ENCODE data around the gene SLC7A1. TPM values are rescaled to one million over a fixed set of nuclear protein-coding genes. Genes with fewer than 3 reads are reported as not detected.
A peak's percentile ranks its signal among the peaks of the same experiment; 100 is the strongest.

SLC7A1 gene
- total RNA-seq, 1 experiment from 2014 or later: 15.9 TPM

DNA sequence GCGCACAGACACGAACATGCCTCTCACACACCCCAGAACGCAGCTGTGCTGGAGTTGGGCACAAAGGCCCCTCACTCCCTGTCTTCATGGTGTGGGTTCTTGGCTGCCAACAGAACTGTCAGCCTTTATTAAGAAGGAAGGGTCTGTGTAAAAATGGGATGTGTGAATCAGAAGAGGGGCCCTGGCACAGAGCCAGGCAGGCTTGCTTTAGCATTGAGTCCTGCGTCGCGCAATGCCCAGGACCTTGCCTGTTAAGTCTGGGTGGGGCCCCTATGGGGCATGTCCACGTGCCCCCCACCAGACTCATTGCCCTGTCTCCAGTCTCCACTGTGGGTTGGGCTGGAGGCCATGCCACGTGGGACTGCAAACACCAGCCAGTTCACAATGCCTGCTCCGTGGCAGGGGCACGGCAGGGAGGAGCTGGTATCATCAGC, 84.8 kb downstream of the SLC7A1 start:
- DNase-seq (ENCODE audit: low read depth): no peak

DNA sequence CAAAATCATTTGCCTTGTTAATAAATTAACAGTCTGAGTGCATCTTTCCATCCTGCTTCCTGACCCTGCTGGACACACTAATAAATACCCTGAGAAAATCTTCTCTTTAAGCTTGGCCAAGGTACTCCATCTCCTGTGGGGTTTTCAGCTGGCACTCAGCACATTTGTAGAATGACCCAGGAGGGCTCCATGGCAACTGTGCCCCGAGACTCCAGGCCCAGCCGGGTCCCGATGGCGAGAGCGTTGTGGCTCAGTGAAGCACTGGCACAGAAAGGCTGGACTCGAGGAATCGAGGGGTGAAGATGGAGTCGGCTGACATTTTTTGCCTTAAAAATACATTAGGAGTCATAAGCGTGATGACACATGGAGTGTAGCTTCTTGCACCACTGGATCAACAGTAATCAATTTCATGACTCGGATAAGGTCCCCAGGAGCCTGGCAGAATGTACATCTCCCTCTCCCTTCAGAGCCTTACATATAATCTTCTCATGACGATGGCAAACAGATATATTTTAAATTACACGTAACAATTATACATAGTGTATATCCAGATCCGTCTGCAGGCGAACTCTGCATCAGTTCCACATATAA, 85.4 kb downstream of the SLC7A1 start:
- DNase-seq (ENCODE audit: low read depth): peak; percentile 22

DNA sequence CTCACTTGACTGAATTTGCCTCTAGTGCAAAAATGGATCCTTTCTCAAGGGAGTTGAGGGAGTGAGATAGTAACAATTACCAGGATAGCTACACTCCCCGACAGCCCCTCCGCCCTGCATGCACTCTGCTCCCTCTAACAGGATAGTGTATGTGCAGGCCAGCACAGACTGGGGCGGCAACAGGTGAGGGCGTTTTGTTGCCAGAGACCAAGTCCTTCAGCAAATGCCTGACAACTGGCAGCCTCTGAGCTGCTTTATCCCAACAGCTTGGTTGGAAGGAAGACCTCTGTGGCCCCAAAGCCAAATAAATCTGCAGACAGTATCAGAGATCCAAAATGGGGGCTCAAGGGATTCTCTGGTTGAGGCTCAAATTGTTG, 86.6 kb downstream of the SLC7A1 start:
- no peak for DNase-seq (ENCODE audit: low read depth)

DNA sequence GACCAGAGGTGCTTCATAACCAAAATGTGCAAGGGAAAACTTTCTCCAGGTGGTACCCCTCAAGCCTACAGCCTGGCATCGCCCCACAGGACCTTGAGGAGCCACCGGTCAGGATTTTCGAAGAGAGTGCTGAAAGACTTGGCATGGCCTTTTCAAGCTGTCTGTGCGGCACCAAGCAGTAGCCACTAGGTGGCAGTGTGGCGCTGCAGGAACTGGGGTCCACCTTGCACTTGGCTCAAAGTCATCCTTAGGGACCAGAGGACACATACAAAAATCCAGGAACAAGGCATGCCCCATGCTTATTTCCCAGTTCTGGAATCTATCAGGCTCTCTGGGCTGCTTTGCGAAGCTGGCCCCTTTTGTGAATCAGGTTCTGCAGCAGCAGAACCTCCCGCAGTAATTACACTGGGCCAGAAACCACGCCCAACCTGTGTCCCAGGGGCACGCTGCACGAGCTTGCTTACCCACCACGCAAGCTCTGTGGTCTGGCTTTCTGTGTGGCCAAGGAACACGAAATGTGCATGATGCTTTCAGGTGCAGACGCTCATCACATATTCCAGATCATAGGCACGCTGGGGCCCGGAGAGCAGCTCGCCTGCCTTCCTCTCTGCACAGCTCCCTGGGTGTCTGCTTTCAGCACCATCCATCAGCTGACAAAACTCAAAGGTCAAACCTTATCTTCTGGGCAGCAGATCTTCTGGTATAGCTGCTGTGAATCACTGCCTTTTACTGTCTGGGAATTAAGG, 87.2 kb downstream of the SLC7A1 start:
- peak; percentile 69 for DNase-seq (ENCODE audit: low read depth)

DNA sequence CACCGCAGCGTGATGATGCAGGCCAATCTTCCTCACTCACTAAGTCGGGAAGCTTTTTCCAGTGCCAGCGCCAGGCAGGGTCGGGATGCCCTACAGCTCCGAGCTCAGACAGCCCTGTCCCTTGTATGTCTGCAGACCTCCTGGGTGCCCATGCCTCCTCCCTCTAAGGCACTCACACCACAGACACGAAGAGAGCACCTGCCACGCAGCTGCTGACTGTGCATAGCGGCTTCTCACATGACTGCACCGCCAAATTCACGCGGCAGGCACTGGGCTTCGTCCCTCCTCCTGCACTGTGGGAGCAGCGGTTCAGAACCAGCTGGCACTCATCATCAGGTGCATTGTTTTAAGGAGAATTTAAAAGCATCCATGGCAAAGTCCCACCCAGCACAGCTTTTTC, 88.1 kb downstream of the SLC7A1 start:
- no peak for DNase-seq (ENCODE audit: low read depth)

DNA sequence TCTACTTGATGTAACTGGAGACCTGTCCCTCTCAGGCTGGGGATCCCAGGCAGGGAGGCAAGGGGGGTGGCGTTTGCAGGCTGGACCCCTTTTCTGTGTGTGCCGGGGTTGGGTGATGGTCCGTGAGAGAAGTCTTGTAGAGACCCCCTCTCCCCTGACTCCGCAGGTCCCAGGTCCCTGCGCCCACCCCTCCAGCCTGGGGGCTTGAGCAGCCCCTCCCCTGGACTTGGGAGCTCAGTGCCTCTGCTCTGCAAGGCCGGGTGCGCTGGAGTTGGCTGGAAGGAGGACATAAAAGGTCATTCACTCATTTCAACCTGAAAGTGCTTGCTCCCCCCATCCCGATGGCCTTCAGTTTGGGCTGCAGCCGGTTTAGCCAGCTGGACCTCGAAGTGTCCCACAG, 89.5 kb downstream of the SLC7A1 start:
- DNase-seq (ENCODE audit: low read depth): no peak

DNA sequence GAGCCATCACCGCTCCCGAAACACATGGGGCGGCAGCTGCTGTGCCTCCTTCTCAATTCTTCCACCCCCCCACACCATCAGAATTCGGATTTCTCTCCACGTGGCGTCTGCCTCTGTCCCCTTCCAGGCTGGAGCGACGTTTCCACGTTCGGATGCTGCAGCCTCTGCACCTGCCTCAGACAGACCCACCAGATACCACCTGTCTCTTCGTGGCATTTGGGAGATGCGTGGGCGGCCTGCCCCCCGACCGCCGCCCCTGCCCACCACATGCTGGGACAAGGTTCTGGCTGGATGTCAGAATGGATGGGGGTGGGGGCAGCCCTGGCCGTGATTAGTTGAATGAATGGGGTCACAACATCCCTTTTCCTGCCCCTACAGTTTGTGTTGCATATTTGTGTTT, 90.0 kb downstream of the SLC7A1 start:
- no peak for DNase-seq (ENCODE audit: low read depth)

DNA sequence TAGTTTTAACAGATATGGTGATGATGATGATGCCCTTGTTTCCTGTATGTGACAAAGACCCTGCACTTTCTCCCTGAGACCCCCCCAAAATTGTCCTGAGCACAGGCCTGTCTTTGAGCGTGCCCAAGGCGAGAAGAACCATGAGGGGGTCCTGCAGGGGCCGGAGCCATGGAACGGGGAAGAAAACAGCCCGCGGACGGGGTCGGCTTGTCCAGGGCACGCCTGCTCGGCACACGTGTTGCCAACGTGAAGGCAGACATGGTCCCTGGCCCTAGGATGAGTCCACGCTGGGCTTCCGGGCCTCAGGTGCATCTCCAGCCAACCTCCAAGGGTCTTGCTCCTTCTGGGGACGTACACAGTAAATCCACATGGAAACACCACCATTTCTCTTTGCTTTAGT, 90.8 kb downstream of the SLC7A1 start:
- DNase-seq (ENCODE audit: low read depth): no peak

DNA sequence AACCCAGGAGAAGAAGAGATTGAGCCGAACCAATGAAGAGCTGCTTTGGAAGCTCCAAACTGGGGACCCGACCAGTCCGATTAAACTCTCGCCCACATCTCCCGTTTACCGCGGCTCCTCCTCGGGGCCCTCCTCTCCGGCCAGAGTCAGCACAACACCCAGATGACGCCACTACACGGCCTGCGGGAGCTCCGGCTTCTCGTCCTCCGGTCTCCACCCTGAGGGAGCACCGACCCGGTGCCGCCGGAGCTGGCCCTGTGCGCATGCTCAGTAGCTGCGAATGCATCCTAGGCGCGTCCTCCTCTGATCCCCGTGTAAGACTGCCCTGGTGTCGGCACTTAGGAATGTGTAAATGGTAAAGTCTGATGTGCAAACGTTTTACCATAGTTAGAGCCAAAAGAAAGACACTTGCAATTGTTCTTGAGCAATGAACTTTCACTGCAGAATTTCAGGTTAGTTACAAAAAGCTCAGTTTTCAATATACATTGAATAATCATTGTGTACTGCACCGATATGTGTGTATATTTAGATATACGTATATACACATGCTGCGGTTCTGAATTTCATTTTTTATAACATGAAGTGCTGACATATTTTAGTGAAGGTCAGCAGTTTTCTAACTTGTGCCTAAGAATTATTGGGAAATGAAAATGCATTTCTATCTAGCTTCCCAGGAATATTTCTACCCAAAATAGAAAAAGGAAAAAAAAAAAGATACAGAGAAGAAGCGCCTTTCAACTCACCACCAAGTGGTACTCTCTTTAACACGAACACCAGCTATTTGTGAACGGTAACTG, 92.2 kb downstream of the SLC7A1 start:
- DNase-seq (ENCODE audit: low read depth): no peak

DNA sequence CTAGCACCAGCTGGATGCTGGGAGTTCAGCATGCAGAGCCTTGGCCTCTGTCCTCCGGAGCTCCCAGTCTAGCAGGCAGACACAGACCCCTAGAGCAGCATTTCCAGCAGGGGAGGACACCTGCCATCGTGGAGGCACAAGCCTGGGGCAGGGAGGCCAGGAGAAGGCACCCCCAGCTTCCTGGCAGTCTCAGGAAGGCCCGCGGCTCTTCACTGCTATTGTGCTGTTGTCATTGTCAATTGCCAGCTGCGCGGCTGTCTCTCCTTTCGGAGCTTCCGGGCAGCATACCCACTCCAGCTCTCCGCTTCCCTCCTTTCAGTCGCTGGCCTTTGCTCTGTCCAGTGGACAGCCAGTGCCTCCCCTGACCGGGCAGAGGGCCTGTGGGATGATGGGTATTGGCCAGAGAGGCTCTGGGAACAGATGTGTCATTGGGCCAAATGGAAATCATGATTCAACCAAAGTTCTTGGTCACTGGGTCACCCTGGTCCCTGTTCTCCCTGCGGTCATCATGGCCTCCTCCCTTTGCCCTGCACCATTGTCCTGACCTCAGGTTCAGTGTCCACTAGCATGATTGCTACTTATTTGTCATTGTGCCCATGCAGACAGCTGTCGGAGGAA, 93.0 kb downstream of the SLC7A1 start:
- peak; percentile 11 for DNase-seq (ENCODE audit: low read depth)

DNA sequence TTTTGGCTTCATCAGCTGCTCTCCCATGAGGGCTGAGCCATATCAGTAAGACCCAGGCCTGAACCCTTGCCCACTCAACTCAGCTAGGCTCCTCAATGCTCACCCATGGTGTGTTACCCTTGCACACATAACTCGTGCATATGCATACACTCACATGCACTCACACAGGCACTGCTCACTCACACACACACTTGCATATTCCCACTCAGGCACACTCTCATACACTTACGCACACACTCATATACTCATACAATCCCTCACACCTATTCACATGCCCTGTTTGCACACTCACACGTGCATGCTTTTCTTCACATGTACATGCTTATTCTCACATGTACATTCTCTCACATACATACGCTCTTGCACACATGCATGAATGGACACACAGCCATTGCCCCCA, 93.8 kb downstream of the SLC7A1 start:
- DNase-seq (ENCODE audit: low read depth): no peak

DNA sequence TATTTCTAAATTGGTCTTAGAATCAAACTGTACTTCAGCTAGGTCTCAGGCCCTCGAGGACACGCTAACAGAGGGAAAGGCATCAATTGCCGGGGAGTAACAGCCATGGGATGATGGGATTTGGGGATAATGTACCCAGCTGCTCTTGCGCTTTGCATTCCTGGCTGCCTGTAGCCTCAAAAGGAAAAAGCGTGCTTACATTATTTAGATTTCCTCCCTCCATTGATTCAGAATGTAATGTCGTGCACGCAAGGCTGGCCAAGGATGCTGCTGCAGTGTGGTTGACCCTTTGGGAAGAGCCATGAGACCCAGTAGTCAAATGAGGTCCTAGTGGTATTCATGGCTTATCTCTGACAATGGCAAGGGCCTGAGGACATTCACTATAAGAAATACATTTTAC, 95.1 kb downstream of the SLC7A1 start:
- DNase-seq (ENCODE audit: low read depth): no peak

DNA sequence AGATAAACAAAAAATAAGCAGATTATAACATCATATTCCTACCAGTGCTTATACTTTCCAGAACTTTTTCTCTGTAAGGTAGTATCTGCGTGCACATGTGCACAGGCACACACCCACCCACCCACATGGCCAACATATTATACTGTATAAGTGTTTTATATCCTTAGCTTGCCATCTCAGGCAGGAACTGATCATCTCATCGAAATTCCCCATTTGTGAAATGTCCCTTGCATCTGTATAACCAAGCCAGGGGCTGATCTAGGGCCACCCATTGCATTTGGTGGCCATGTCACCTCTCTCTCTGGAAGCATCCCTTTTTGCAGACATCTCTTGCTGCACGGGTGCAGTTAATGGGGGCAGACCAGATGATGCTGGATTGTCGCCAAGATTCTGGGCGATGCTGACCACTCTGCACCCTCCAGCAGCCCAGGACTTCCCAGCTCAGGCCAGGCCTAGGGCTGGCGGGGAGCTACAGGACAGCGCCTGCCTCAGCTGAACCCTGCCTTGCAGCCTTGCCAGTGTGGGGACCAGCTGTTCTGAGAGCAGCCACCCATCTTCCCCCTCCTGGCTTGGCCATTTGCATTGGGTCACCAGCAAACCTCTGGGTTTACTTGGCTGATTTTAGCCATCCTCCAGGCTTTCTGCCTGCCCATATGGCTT, 95.9 kb downstream of the SLC7A1 start:
- no peak for DNase-seq (ENCODE audit: low read depth)

DNA sequence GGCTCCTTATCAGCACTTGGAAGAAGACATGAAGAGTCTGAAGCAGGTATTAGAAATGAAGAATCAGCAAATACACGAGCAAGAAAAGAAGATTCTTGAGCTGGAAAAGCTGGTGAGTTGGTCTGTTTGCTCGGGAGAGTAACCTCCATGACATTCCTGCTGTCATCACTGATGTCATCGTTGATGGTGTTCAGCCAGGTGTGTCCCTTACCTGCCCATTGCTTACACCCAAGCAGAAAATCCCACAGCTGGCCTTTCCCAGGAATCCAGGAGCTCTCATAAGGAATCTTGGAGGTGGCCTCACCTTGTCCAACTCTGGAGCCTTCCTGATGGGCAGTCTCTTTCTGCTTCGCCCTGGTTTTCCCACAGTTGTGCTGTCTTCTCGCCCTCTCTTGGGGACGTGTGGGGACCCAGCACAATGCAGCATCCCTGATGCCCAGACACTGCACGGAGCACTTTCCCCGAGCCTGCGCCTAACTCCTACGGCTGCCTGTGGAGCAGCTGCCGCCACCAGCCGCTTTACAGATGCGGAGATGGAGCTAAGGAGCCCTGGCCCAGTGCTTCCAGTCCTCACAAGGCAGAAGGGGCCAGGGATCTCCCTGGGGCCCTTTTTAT, 97.0 kb downstream of the SLC7A1 start:
- DNase-seq (ENCODE audit: low read depth): no peak

DNA sequence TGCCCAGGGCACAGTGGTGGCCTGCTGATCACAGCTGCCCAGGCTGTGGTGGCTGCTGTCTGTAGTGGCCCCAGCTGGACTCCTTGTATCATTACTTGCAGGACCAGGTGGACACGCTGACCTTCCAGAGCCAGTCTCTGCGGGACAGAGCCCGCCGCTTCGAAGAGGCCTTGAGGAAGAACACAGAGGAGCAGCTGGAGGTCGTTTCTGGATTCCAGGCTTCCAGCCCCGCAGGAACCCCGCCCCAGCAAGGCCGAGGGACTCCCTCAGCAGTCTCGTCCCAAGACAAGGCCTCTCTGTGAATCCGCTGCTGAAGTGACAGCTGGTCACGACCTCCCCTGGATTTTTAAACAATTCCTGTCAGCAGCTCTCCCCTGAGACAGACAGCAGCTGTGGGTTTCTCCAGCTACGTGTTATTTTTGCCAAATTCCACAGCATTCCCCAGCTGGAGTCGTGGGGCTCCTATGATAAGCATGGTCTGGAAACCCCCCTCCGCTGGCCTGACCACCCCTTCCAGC, 98.3 kb downstream of the SLC7A1 start:
- DNase-seq (ENCODE audit: low read depth): no peak

DNA sequence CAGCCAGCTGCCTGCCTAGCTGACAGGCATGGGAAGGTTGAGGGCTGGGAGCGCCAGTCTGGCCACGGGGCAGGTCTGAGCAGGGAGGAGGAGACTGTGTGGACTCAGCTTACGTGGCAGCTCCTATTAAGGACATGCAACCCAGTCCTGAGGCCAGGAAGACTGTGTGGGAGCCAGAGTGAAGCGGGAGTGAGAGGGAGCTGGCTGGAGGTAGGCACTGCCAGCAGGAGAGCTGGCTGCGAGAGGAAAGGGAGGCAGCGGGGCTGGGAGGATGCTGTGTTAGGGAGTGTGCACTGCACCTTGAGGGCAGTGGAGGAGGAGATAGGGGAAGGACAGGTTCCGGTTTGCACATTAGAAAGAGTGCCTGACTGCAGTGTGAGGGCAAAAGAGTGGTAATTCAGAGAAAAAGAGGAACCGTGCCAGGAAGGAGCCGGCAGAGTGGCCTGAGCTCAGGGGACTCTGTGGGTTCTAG, 99.2 kb downstream of the SLC7A1 start:
- DNase-seq (ENCODE audit: low read depth): peak; percentile 49

DNA sequence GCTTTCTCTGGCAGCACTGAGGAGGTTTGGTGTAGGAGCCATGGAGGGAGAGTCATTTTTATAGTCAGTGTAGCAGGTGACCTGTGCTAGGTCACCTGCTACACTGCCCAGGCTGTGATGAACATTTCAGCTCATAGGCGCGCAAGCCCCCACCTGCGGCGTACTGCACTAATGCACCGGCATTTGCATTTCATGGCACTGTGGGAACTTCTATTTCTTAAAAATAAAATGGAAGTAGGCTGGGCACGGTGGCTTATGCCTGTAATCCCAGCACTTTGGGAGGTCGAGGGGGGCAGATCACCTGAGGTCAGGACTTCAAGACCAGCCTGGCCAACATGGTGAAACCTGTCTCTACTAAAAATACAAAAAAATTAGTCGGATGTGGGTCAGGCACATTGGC, 101.0 kb downstream of the SLC7A1 start:
- no peak for DNase-seq (ENCODE audit: low read depth)

DNA sequence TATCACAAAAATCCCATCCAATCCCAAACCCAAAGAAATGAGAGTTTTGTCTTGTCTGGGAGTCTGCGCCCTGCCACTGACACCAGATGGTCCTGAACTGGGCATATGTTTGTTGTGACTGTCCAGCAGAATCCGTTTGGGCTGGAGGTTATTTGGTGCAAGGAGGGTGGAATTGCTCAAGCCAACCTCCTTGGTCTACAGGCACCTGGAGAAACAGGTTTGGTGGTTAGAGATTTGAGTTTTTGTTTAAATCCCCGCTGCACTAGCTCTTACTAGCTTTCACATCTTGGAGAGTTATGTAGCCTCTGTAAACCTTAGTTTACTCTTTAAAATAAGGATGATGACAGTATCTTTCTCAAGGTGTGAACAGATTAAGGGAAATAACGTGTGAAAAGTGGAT, 101.7 kb downstream of the SLC7A1 start:
- no peak for DNase-seq (ENCODE audit: low read depth)

DNA sequence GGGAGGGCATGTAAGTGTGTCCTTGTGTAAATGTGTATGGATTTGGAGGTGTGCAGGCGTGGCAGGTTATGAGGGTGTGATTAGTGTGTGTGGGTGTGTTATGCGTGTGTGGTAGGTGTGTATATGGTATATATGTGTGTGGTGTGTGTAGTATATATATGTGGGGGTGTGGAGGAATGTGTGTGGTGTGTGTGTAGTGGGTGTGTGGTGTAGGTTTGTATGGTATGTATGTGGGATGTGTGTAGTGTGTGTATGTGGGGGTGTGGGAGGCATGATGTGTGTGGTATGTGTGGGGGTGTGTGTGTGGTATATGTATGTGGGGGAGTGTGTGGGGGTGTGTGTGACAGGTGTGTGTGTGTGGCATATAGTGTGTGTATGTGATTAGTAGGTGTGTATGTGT, 104.2 kb downstream of the SLC7A1 start:
- no peak for DNase-seq (ENCODE audit: low read depth)

DNA sequence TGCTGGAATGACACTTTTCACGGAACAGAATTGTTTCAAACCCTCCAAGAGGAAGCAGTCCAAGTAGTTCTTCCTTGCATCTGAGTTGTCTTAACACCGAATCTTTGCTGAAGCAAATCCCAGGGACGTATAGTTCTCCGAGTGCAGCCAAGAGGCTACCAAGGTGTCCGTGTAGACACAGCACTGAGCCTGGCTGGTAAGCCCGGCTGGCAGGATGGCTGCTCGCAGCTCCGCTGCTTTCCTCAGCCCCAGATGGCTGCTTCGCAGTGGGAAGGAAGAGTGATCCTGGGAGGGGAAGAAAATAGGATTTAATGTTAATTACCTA, 105.0 kb downstream of the SLC7A1 start:
- DNase-seq (ENCODE audit: low read depth): no peak

All from M059J (cell line).